GM13976 (cell line): ENCODE results near the gene OR2AE1.

ENCODE experiments used
- DNase-seq: peaks from one replicate; pipeline ENCODE4 v3.0.0; 2012; ENCODE audit warnings: low spot score
- in situ Hi-C: fragments of 300-500 bp; cut with MboI; formaldehyde crosslinking; loops from one replicate; pipeline ENCODE4 v1.12.0; 2022; ENCODE audit warnings: low sequenced_read_pairs, mixed read lengths, inconsistent platforms; ENCODE audit not compliant: unreplicated experiment
- TF ChIP-seq, protein P1 (sequence below): IDR thresholded peaks from 2 replicates; pipeline ENCODE4 v1.5.1; 2012; ENCODE audit warnings: borderline replicate concordance, mild to moderate bottlenecking; ENCODE audit not compliant: insufficient read depth; ENCODE audit errors: extremely low read depth, missing control alignments, control extremely low read depth

The OR2AE1 gene

DNA sequence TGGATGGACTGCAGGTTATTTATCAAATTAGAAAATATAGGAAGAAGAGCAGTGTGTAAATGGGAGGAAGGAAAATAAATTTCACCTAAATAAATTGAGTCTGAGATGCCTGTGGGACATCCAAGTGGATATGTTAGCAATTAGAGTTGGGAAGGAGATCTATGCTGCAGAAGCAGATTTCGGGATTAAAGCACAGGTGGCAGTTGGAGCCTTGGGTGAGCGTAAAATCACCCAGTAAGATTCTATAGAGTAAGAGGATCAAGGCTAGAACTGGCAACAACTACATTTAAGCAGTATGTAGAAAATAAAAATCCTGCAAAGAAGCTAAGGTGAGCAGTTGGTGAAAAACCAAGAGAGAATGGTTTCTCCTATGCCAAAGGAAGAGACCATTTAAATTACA, 34.1 kb upstream of the OR2AE1 start:
- in situ Hi-C loops = loop anchor here (10.0 kb wide), 1 partner anchor 74 kb away; no protein-coding TSS in a partner anchor
- TF ChIP-seq, protein P1, sequence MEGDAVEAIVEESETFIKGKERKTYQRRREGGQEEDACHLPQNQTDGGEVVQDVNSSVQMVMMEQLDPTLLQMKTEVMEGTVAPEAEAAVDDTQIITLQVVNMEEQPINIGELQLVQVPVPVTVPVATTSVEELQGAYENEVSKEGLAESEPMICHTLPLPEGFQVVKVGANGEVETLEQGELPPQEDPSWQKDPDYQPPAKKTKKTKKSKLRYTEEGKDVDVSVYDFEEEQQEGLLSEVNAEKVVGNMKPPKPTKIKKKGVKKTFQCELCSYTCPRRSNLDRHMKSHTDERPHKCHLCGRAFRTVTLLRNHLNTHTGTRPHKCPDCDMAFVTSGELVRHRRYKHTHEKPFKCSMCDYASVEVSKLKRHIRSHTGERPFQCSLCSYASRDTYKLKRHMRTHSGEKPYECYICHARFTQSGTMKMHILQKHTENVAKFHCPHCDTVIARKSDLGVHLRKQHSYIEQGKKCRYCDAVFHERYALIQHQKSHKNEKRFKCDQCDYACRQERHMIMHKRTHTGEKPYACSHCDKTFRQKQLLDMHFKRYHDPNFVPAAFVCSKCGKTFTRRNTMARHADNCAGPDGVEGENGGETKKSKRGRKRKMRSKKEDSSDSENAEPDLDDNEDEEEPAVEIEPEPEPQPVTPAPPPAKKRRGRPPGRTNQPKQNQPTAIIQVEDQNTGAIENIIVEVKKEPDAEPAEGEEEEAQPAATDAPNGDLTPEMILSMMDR = no peak
- DNase-seq = no peak

DNA sequence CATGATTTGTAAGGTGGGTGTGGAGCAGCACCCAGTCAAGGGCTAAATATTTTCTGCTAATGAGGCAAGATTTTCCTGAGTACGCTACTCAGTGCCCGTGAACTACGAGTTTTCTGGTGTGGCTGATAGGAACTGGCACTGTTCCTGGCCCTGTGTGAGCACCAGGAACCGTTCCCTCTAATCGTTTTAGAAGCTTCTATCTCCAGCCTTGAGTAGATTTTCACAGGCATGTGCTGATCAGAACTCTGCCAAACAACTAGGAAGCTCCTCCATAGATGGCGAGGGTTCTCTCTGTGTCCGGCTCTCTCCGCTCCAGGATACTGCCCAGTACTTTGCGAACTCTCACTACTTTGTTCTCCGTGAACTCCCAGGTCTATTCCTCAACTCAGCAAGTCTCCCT, 24.7 kb upstream of the OR2AE1 start:
- in situ Hi-C loops = no loop called here
- TF ChIP-seq, protein P1 = no peak

DNA sequence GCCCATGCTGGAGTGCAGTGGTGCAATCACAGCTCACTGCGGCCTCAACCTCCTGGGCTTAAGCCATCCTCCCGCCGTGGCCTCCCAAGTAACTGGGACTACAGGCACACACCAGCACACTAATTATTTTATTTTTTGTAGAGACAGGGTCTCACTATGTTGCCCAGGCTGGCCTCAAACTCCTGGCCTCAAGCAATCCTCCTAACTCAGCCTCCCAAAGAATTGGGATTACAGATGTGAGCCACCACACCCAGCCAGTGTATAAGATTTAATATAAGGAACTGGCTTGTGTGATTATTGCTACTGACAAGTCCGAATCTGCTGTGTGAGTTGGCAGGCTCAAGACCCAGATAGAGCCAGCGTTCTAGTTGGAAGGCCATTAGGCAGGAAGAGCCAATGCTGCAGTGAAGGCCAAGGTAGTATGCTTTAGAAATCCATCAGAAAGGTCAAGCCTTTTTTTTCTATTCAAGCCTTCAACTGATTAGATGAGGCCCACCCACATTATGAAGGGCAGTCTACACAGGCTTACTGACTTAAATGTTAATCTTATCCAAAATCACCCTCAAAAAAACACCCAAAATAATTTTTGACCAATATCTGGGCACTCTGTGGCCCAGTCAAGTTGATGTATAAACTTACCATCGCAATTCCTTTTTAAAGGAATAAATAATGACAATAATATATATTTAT, 23.1 kb upstream of the OR2AE1 start:
- TF ChIP-seq, protein P1 = no peak
- in situ Hi-C loops = no loop called here
- no peak for DNase-seq

More for the DNA sequence above, 24.7 kb upstream of the OR2AE1 start:
- DNase-seq = no peak

DNA sequence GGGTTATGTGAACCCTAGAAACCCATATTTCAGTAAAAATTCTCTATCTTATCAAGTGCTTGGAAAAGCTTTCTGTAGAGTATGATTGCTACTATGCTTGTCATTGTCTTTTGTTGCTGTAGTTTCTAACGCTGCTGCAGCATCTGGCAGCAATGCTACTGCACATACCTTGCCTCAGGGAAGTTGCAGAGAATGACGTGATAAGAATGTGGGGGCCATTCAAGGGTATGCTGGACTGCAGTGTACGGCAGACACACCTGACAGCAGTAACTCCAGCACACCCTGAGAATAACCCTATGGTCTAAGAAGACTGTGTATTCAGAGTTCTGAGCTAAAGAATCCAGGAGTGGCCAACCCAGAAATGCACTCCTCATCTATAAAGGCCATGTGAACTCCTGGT, 22.0 kb upstream of the OR2AE1 start:
- TF ChIP-seq, protein P1 = no peak
- no peak for DNase-seq
- in situ Hi-C loops = no loop called here

DNA sequence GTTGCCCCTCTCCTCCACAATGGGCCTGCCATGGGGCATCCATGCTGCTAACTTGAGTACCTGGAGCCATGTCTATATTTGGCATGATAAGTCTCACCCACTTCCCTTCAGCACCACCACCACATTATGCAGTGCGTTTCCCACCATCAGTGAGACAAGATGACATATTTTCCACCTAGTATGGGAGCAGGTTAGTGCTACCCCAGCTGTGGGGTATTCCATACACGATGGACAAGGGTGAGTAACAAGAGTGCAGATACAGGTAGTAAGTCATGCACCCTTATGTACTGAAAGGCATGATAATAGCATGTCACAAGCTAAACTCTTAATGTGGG, 21.2 kb upstream of the OR2AE1 start:
- TF ChIP-seq, protein P1 = no peak
- DNase-seq = no peak
- in situ Hi-C loops = no loop called here

DNA sequence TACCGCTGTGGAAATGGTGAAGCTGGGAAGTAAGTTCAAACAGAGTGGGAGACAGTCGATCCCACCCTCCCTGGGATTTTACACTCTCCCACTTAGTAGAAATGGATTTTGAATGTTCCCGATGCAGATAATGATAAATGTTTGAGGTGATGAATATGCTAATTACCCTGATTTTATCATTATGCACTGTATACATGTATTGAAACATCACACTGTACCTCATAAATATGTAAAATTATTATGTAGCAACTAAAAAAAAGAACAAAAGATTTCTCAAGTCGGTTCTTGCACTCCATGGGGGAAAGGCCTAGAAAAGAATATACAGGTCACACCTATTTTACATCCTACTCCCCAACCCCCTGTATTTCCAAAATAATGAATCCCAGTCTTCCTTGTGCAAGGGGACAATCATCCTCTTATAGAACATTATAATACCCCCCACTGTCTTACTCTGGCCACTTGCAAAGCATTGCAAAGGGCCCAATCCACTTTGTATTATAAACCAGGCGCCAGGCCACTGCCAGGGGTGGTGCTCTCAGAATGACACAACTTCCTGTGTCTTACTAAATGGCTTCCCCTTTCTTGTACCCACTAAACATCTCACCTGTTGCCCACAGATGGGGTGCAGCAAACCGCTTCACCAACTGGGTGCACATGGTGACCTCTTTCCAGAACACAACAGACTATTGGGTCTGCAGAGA, 20.6 kb upstream of the OR2AE1 start:
- in situ Hi-C loops = no loop called here
- no peak for DNase-seq
- TF ChIP-seq, protein P1 = no peak
